Dedifferentiated amniotic fluid mesenchymal stem cell (primary cell): ENCODE results near the gene PTBP1.
A peak's percentile ranks its signal among the peaks of the same experiment; 100 is the strongest.

Source experiments
- DNase-seq: peaks from one replicate; pipeline ENCODE4 v3.0.0-alpha.2; 2016; ENCODE audit errors: extremely low spot score

Gene PTBP1

DNA sequence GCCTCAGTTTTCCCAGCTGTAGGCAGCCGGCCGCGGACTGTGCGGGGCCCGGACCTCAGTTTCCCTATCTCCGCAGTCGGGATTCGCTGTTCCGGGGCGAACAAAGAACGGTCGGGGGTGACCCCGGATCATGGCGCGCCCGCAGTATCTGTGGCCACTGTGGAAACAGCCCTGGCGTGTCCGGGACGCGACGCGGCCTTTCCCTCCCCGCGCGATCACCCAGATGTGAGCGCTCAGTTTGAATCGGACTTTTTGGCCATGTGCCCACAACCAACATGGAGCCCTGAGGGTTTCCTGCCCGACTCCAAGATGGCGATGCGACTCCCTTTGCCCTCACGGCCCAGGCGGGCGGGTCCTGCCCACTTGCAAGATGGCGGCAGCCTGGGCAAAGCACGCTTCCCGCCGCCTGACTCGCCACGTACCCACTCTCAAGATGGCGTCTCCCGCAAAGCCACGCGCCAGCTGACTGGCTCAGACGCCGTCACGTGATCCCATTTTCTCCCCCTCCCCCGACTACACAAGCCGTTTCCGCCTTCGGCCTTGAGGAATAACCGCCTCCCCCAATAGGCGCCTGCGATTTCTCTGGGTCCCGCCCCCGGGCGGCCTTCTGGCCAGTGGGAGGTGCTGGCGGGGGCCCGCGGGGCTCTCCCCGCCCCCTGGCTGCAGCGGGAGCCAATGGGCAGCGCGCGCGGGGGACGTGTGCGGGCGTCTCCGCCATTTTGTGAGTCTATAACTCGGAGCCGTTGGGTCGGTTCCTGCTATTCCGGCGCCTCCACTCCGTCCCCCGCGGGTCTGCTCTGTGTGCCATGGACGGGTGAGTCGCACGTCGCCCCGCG lies at the start of gene PTBP1:
Gene PTBP1, plus strand, starts transcription at position 761 of the 836 bp plus-strand sequence. Its CDS starts 46 bp downstream, at position 807.
- DNase-seq: peak; percentile 100

DNA sequence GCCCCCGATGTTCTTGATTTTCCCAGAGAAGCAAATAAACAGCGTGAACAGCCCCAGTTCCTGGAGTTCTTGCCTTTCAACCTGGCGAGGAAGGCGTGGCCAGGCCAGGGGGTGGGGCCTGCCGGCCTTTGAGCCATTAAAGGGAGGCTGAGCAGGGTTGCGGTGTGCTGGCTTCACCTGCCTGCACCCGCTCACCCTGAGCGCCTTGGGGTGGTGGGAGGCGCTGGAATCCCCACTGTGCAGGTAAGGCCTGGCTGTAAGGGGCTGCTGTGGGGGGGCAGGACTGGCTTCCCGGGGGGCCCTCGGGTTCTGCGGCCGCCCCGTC lies 49.0 kb upstream of the PTBP1 start:
- no peak for DNase-seq

GRCh38 chr19:749811-750210 lies 47.4 kb upstream of the PTBP1 start:
- no peak for DNase-seq

GRCh38 chr19:750640-751423 lies 46.4 kb upstream of the PTBP1 start, which contains the start of gene MISP:
Gene MISP, plus strand, starts transcription at chr19:751112. Its CDS starts 5,835 bp downstream, at chr19:756947.
- no peak for DNase-seq

GRCh38 chr19:751501-752341 lies 45.5 kb upstream of the PTBP1 start:
- peak; percentile 50 for DNase-seq

GRCh38 chr19:752652-753517 lies 44.4 kb upstream of the PTBP1 start:
- DNase-seq: peak; percentile 74

DNA sequence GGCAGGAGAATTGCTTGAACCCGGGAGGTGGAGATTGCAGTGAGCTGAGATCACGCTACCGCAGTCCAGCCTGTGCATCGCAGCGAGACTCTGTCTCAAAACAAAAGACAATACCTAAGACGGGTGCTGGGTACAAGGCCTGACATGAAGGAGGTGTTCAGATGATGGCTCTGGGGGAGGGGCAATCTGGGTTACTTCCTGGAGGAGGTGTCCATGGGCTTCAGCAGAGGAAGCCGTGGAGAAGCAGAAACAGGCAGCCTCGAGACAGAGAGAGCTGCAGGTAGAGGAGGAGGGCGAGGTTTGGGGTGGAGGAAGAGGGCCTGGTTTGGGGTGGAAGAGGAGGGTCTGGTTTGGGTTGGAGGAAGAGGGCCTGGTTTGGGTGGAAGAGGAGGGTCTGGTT lies 42.7 kb upstream of the PTBP1 start:
- DNase-seq: no peak

GRCh38 chr19:755063-755462 lies 42.2 kb upstream of the PTBP1 start:
- DNase-seq: no peak

- DNase-seq: no peak
Observed at GRCh38 chr19:756236-756635, 41.0 kb upstream of the PTBP1 start.

DNA sequence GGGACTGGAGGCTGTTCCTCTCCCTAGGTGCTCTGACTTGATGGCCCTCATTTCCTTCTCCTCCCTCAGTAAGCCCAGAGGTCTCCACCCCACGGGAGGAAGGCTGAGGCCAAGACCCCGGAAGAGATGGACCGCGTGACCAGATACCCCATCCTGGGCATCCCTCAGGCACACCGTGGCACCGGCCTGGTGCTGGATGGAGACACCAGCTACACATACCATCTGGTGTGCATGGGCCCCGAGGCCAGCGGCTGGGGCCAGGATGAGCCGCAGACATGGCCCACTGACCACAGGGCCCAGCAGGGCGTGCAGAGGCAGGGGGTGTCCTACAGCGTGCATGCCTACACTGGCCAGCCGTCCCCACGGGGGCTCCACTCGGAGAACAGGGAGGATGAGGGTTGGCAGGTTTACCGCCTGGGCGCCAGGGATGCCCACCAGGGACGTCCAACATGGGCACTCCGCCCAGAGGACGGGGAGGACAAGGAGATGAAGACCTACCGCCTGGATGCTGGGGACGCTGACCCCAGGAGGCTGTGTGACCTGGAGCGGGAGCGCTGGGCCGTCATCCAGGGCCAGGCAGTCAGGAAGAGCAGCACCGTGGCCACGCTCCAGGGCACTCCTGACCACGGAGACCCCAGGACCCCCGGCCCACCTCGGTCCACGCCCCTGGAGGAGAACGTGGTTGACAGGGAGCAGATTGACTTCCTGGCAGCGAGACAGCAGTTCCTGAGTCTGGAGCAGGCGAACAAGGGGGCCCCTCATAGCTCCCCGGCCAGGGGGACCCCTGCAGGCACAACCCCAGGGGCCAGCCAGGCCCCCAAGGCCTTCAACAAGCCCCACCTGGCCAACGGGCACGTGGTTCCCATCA lies 40.2 kb upstream of the PTBP1 start:
- DNase-seq: no peak

DNA sequence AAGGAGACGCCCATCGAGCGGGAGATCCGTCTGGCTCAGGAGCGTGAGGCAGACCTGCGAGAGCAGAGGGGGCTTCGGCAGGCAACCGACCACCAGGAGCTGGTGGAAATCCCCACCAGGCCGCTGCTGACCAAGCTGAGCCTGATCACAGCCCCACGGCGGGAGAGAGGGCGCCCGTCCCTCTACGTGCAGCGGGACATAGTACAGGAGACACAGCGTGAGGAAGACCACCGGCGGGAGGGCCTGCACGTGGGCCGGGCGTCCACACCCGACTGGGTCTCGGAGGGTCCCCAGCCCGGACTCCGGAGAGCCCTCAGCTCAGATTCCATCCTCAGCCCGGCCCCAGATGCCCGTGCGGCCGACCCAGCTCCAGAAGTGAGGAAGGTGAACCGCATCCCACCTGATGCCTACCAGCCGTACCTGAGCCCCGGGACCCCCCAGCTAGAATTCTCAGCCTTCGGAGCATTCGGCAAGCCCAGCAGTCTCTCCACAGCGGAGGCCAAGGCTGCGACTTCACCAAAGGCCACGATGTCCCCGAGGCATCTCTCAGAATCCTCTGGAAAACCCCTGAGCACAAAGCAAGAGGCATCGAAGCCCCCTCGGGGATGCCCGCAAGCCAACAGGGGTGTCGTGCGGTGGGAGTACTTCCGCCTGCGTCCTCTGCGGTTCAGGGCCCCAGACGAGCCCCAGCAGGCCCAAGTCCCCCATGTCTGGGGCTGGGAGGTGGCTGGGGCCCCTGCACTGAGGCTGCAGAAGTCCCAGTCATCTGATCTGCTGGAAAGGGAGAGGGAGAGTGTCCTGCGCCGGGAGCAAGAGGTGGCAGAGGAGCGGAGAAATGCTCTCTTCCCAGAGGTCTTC lies 39.2 kb upstream of the PTBP1 start:
- no peak for DNase-seq

- DNase-seq: no peak
Observed at GRCh38 chr19:763181-763580, 34.1 kb upstream of the PTBP1 start.

DNA sequence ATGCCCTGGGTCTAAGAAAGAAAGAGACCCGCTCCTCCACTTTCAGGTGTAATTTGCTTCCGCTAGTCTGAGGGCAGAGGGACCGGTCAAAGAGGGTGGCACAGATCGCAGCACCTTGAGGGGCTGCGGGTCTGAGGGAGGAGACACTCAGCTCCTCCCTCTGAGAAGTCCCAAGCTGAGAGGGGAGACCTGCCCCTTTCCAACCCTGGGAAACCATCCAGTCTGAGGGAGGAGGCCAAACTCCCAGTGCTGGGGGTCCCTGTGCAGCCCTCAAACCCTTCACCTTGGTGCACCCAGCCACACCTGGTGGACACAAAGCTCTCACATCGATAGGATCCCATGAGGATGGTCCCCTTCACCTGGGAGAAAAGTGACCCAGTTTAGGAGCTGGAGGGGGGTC lies 33.4 kb upstream of the PTBP1 start:
- no peak for DNase-seq

DNA sequence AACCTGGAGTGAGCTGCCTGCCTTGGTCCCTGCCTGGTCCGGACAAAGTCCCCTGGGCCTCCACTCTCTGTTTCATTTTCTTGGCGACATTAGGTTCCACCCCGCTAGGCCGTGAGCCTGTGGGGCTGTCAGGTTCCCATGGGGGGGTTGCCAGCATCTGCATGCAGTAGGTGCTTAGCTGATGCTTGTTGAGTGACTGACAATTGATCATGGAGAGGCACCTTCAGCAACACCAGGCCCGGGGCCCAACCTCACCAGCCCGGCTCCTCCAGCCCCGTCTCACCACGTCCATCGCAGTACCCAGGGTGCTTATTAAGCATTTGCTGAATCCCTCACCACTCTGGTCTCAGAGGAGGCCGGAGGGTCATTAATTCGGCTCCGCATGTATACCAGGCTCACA lies 33.0 kb upstream of the PTBP1 start:
- DNase-seq: no peak

GRCh38 chr19:765179-765738 lies 32.0 kb upstream of the PTBP1 start:
- DNase-seq: no peak

DNA sequence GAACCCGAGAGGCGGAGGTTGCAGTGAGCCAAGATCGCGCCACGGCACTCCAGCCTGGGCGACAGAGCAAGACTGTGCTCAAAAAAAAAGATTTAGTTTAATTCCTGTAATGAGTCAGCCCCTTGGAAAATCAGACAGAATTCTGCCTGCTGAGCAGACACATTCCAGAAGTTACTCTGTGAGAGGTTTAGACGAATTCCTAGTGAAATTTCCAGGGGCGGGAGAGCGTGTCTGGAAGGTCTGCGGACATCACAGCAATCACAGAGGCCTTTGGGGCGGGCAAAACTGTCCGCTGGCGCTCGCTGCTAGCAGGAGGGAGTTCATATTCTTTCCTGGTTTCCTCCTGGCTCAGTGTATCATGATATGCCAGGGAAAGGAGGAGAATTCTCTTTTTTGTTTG lies 28.8 kb upstream of the PTBP1 start:
- peak; percentile 92 for DNase-seq

DNA sequence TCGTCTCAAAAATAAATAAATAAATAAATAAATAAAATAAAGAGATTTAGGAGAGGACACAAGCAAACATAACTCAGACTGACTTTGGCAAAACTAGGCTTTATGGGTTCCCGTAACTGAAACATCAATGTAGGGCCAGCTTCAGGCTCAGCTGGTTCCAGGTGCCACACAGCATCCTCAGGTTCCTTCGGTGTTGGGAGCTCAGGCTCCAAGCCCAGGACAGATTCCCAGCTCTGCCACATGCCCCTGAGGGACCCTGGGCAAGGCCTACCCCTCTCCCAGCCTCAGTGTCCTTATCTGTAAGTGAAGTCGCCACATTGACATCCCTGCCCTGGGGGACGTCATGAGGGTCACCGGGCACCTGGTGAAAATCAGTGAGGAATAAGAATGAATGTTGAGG lies 27.6 kb upstream of the PTBP1 start:
- no peak for DNase-seq

DNA sequence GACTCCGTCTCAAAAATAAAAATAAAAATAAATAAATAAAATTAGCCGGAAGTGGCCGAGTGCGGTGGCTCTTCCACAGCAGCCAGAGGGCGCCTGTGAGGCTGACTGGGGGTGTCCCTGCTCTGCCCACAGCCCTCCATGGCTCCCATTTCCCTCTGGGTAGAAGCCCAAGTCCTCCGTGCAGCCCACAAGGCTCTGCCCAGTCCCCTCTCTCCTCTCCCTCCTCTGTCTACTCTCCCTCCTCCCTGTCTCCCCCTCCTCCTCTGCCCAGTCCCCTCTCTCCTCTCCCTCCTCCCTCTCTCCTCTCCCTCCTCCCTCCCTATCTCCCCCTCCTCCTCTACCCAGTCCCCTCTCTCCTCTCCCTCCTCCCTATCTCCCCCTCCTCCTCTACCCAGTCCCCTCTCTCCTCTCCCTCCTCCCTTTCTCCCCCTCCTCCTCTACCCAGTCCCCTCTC lies 25.9 kb upstream of the PTBP1 start:
- DNase-seq: no peak

DNA sequence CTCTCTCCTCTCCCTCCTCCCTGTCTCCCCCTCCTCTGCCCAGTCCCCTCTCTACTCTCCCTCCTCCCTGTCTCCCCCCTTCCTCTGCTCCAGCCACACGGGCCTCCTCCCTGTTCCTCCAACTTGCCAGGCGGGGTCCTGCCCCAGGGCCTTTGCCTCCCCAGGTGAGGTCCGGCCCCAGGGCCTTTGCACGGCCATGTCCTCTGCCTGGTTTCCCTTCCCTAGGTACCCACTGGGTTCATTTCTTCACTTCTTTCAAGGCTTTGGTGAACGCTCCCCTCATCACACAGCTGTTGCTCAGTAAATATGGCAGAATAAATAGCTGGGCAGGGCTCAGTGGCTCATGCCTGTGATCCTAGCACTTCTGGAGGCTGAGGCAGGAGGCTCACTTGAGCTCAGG lies 25.2 kb upstream of the PTBP1 start:
- no peak for DNase-seq
